A673 (cell line): ENCODE results near the gene RAX2. TPM values are rescaled to one million over a fixed set of nuclear protein-coding genes. Genes with fewer than 3 reads are reported as not detected.

ENCODE experiments used
- BruUV-seq: library from RNA; stranded (reverse); fragments of 400-500 nt; replicated peaks from 2 replicates; lab custom pipeline; 2021; lab: Mats Ljungman, UMichigan
- CTCF ChIA-PET: fragments of 300-600 bp; sonication (Branson Sonifier 250); formaldehyde crosslinking; loops from one replicate; lab custom pipeline; 2022; ENCODE audit warnings: antibody characterized with exemption; lab: Charles Lee
- POLR2A ChIA-PET: fragments of 300-600 bp; sonication (Branson Sonifier 250); formaldehyde crosslinking; loops from one replicate; lab custom pipeline; 2022; ENCODE audit warnings: antibody characterized with exemption; ENCODE audit not compliant: low non-redundant PET; lab: Charles Lee
- DNase-seq: peaks from one replicate; pipeline ENCODE4 v3.0.0-alpha.2; 2015; ENCODE audit warnings: low spot score
- H3K27ac ChIP-seq: fragments of 200-600 bp; sonication (generic); 2 replicates; pipeline ENCODE4 v1.5.1; 2016; ENCODE audit warnings: mixed run types, low read depth, mild to moderate bottlenecking, mixed read lengths, antibody characterized with exemption, low read length; ENCODE audit not compliant: poor library complexity, severe bottlenecking
- H3K27me3 ChIP-seq: fragments of 200-600 bp; sonication (generic); replicated peaks from 2 replicates; pipeline ENCODE4 v1.6.1; 2017; ENCODE audit warnings: mixed run types, low read depth, mild to moderate bottlenecking, mixed read lengths, antibody characterized with exemption, low read length; ENCODE audit not compliant: insufficient read depth, poor library complexity
- H3K36me3 ChIP-seq: fragments of 200-600 bp; sonication (generic); 2 replicates; pipeline ENCODE4 v1.6.1; 2016; ENCODE audit warnings: mixed run types, mild to moderate bottlenecking, mixed read lengths, antibody characterized with exemption, low read length; ENCODE audit not compliant: insufficient read depth, poor library complexity, severe bottlenecking
- H3K4me1 ChIP-seq: fragments of 200-600 bp; sonication (generic); 2 replicates; pipeline ENCODE4 v1.6.1; 2017; ENCODE audit warnings: mixed run types, mild to moderate bottlenecking, mixed read lengths, antibody characterized with exemption, low read length; ENCODE audit not compliant: insufficient read depth, poor library complexity, severe bottlenecking
- H3K4me3 ChIP-seq: fragments of 200-600 bp; sonication (generic); 2 replicates; pipeline ENCODE4 v1.5.1; 2016; ENCODE audit warnings: low read depth, mixed run types, mild to moderate bottlenecking, mixed read lengths, low read length; ENCODE audit not compliant: poor library complexity, severe bottlenecking
- H3K9me3 ChIP-seq: fragments of 200-600 bp; sonication (generic); 2 replicates; pipeline ENCODE4 v1.6.1; 2016; ENCODE audit warnings: mixed run types, low read depth, mild to moderate bottlenecking, mixed read lengths, antibody characterized with exemption, low read length; ENCODE audit not compliant: poor library complexity, severe bottlenecking
- EZH2 ChIP-seq: fragments of 200-600 bp; sonication (generic); IDR thresholded peaks from 2 replicates; pipeline ENCODE4 v1.6.1; 2017; ENCODE audit warnings: borderline replicate concordance, low read depth, mild to moderate bottlenecking, mixed read lengths, antibody characterized with exemption, low read length; ENCODE audit not compliant: poor library complexity, severe bottlenecking
- intact Hi-C: fragments of 100-400 bp; cut with micrococcal nuclease; formaldehyde crosslinking; loops from one replicate; pipeline ENCODE4 v1.10.0; 2022; ENCODE audit not compliant: unreplicated experiment
- total RNA-seq: library from RNA; stranded (reverse); gene quantifications from 2 replicates; pipeline ENCODE4 v1.2.3, GENCODE V29; 2021
- TF ChIP-seq, protein P1 (sequence below): fragments of 300-800, 200-600 bp; sonication (generic); conservative IDR thresholded peaks from 2 replicates; pipeline ENCODE4 v1.5.1; 2017; ENCODE audit warnings: low read depth, mild to moderate bottlenecking, antibody characterized with exemption, low read length, moderate library complexity, mixed read lengths

The RAX2 gene
- total RNA-seq, 1 experiment from 2014 or later, result not detected

DNA sequence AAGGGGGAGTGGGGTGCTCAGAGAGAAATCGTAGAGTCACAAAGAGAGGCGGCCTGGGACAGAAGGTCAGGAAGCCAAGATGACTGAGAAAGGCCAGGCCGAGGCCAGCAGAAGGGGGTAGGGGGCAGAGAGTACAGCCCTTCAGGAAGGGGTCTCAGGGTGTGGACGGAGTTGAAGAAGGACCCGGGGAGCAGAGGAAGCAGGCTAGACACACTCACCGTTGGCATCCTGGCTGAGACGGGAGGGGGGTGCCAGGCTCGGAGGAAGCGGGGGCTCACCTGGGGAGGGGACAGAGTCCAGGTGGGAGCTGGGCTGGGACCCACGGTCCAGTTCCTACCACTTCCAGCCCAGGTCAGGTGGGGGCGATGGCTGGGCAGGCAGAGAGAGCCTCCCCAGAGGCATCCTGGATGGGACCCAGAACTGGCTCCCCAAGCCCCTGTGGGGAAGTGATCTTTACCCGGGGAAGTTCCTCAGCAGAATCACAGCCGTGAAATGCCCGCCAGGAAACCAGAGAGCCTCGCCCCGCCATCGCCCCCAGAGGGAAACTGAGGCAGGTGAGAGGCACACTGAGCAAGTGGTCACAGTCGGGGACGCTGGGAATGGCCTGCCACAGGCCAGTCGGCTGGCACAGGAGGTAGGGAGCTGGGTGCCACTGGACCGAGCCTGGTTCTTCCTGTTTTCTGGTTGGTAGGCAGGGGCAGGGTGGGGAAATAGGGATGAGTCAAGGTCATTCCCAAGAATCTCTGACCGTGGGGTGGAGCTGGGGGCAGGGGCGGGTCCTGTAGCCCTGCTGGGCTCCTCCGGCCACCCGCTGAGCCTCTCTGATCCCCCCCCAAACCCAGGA is 12.8 kb upstream of the RAX2 start:
- BruUV-seq, result no TSS peak
- no peak for TF ChIP-seq EZH2
- TF ChIP-seq, protein P1, sequence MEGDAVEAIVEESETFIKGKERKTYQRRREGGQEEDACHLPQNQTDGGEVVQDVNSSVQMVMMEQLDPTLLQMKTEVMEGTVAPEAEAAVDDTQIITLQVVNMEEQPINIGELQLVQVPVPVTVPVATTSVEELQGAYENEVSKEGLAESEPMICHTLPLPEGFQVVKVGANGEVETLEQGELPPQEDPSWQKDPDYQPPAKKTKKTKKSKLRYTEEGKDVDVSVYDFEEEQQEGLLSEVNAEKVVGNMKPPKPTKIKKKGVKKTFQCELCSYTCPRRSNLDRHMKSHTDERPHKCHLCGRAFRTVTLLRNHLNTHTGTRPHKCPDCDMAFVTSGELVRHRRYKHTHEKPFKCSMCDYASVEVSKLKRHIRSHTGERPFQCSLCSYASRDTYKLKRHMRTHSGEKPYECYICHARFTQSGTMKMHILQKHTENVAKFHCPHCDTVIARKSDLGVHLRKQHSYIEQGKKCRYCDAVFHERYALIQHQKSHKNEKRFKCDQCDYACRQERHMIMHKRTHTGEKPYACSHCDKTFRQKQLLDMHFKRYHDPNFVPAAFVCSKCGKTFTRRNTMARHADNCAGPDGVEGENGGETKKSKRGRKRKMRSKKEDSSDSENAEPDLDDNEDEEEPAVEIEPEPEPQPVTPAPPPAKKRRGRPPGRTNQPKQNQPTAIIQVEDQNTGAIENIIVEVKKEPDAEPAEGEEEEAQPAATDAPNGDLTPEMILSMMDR, result no peak
- Histone ChIP-seq H3K27ac (no peak overlapping the region), H3K36me3 (no peaks in the 10 kb centered on the region), H3K27me3 (no peaks in the 10 kb centered on the region), H3K4me3 (peak overlapping the region; percentile 66), H3K9me3 (peaks cover 15% of the 10 kb centered on the region), H3K4me1 (no peaks in the 10 kb centered on the region)
- intact Hi-C loops, result no loop called here
- ChIA-PET POLR2A (interaction anchor here (0.7 kb wide), 1 partner anchor 118 kb away, joined by 8 read pairs; no protein-coding TSS in a partner anchor), CTCF (no interaction called here)
- DNase-seq, result no peak

DNA sequence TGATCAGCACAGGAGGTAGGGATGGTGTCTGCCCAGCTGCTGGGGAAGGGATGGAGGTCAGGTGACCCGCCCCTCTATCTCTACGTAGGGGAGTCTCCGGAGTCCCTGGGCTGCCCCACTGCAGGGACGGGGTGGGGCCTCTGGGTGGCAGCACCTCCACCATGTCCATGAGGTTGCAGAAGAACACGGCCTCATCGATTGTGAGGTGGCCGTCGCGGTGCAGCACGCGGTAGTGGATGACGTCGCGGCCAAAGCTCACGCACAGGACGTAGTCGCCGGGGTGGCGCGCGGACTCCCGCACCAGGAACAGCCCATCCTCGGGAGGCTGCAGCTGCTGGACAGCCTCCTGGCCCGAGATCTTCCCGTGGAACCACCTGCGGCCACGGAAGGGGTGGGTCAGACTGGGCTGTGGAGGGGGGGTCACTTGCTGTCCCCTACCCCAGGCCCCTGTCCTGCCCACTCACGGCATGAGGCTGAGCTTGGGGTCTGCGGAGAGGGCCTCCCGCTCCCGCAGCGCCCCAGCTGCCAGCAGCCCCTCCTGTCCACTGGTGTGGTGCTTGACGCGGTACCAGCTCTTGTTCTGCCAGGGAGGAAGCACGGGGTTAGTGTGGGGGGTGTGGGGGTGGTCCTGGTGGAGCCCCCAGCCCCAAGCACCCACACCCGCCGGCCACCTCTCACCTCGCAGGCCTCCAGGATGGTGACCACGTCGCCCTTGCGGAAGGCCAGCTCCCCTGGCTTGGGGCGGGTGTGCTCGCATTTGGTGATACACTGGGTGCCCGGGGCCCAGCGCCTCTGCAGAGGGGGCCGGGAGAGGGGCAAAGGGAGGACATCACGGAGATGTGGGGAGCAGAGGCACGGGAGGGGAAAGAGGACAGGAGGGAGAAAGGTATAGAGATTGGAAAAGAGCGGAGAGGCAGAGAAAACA is 11.9 kb upstream of the RAX2 start:
- ChIA-PET CTCF (no interaction called here), POLR2A (interaction anchor here (0.7 kb wide), 1 partner anchor 117 kb away, joined by 8 read pairs; no protein-coding TSS in a partner anchor)

DNA sequence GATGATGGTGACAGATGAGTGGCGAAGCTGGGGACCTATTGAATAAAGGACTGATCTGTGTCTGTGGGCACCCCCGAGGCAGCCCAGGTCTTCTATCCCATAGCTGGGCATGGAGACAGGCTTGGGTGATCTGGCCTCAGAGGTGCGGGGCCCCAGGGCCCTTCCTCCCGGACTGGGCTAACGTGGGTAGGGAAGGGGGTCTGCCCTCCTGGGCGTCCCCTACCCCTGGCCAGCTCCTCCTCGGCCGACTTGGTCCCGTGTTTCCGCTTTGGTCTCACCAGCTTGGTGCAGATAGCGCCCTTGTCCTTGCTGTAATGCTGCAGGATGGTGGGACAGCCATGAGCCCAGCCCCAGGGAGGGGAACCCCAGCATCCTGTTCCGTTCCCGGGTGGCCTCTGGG is 10.9 kb upstream of the RAX2 start:
- POLR2A ChIA-PET, result no interaction called here
- TF ChIP-seq, protein P1, result no peak
- no peak for TF ChIP-seq EZH2
- Histone ChIP-seq H3K27me3 (no peaks in the 10 kb centered on the region), H3K4me3 (no peak overlapping the region), H3K27ac (no peak overlapping the region), H3K36me3 (no peaks in the 10 kb centered on the region), H3K4me1 (no peaks in the 10 kb centered on the region), H3K9me3 (peaks cover 15% of the 10 kb centered on the region)
- CTCF ChIA-PET, result no interaction called here
- DNase-seq, result no peak
- BruUV-seq, result no TSS peak
- intact Hi-C loops, result no loop called here

More for the DNA sequence above, 11.9 kb upstream of the RAX2 start:
- Histone ChIP-seq H3K36me3 (no peaks in the 10 kb centered on the region), H3K4me1 (no peaks in the 10 kb centered on the region), H3K27me3 (no peaks in the 10 kb centered on the region), H3K9me3 (peaks cover 15% of the 10 kb centered on the region), H3K27ac (no peak overlapping the region), H3K4me3 (no peak overlapping the region)
- no peak for DNase-seq
- intact Hi-C loops, result no loop called here
- no peak for TF ChIP-seq EZH2
- TF ChIP-seq, protein P1, result peak; percentile 48
- BruUV-seq, result no TSS peak
